Parietal lobe (tissue), 1 donor: ENCODE results near the gene ZNF181. TPM values are rescaled to one million over a fixed set of nuclear protein-coding genes. Genes with fewer than 3 reads are reported as not detected.

ENCODE experiments used
- total RNA-seq: library from RNA; depleted of rRNA; stranded (reverse); fragments of >200 nt; gene quantifications from one replicate; pipeline ENCODE4 v1.2.3, GENCODE V29; 2014

ZNF181 gene
- 65.7 TPM for total RNA-seq

DNA sequence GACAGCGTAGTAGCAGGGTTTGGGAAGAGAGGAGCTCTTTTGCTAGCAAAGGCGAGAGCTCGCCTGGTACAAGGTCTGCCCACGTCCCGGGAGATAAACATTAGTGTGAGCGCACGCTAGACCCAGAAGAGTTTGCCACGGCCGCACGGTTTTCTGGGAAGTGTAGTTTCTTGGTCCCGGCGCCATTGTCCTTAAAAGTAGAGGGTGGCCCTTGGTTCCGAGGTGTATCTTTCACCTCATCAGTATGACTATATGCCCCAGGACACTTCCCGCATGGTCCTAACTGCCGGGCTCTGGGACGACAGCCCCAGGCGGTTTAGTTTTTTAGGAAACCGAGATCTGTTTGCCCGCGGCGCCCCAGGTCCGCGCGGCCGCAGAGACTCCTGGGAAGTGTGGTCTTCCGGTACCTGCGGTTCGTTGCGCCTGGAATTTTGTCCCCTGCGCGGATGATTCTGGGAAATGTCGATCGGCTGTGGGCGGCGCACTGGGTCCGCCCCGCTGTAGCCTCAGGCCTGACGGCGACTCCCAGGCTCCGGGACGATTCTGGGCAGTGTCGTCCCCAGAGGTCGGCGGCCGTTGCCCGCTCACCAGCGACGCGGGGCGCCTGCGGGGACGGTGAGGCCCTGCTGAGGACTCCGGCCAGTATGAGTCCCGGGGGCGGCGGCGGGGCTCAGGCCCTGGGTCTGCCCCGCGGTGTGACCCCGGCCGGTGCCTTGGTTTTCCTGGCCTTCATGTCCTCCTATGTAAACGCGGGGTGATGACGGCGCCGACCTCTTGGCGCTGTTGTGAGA is at the start of gene ZNF181:
ZNF181 (plus strand) TSS at position 498 of the 791 bp plus-strand sequence. CDS start 795 bp downstream, outside the sequence.

DNA sequence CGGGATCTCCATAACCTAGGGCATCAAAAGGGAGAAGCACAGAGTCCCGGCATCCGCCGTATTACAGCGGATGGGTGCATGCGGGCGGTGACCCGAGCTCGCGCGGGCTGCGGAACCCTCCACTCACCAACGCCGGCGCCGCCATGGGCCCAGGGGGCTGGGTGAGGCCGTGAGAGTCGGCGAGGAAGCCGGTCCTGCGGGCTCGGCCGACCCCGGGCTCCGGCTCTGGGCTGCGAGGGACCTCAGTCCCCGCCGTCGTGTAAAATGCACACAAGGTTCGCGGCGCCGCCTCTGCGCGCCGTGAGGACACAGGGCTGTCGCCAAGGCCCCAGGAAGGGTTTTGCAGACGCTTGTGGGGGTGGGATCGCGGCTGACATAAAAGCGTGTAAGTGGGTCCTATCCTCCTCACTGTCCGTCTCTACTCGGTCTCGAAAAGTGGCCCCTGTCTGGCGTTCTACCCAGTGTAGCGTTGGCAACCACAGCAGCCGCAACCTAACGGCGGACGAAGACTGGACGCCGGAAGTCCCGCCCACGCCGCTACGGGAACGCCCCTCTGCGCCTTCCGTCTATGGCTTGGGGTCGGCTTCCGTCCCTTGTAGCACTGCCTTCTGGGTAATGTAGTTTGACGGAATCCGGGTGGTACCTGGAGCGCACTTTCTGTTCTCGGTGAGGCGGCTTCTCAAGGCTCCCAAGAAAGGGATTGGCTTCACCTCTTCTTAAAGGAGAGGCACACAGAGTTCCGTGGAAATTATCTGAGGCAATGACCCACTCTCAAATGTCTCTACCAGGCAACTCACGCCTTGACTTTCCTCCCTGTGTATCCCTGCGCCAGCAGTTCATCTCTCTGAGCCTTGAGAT is 38.9 kb downstream of the ZNF181 start, which contains the start of gene ZNF599:
ZNF599 (minus strand) TSS at position 519 of the 858 bp plus-strand sequence; CDS start at position 145, 374 bp downstream.

Other genes with a start within 250 kb of the ZNF181 start
- 1.3 TPM for gene SCGB2B2, start 57.1 kb upstream of the ZNF181 start, total RNA-seq
- gene ZNF302, start 56.6 kb upstream of the ZNF181 start, total RNA-seq: 90.5 TPM
- 15.0 TPM for gene ZNF599, start 39.0 kb downstream of the ZNF181 start, total RNA-seq
- 9.7 TPM for gene ZNF30, start 192.7 kb downstream of the ZNF181 start, total RNA-seq
- 29.1 TPM for gene ZNF792, start 230.0 kb downstream of the ZNF181 start, total RNA-seq